ENCODE results near the gene CDH5.

DNA sequence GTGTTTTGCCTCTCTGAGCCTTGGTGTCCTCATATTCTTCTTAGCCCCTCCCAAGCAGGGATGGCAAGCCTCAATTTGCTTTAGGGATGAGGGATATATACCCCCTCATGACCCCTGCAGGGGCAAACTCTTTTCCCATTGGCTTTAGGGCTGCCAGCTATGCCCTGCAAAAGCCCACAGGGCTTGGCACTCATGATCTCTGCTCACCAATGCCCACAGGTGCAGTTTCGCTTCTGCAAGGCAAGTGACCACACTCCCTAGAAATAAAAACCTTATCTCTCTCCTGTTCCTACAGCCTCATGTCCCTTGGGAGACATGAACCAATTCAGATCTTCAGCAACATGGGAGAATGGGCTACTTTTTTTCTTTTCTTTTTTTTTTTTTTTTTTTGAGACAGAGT, 69.4 kb downstream of the CDH5 start:
- TF ChIP-seq POLR2A (IDR thresholded peaks at IDR 0.05; ENCODE audit: low read depth, low read length) (no peak), CTCF (IDR thresholded peaks at IDR 0.05; ENCODE audit: extremely low read depth in 1 of 2, insufficient read depth in 1 of 2, low read depth in 1 of 2, low read length in 2 of 2) (no peak), EZH2 (IDR thresholded peaks at IDR 0.05; ENCODE audit: borderline replicate concordance, low read depth, low read length, severe bottlenecking) (no peak)

All from endothelial cell of umbilical vein (primary cell).